Measurements from ENCODE around the gene NAA10. TPM values are rescaled to one million over a fixed set of nuclear protein-coding genes. Genes with fewer than 3 reads are reported as not detected.

Gene NAA10
- total and polyA plus RNA-seq, 7 donors: 57.4 to 128 (median 84.7) TPM

DNA sequence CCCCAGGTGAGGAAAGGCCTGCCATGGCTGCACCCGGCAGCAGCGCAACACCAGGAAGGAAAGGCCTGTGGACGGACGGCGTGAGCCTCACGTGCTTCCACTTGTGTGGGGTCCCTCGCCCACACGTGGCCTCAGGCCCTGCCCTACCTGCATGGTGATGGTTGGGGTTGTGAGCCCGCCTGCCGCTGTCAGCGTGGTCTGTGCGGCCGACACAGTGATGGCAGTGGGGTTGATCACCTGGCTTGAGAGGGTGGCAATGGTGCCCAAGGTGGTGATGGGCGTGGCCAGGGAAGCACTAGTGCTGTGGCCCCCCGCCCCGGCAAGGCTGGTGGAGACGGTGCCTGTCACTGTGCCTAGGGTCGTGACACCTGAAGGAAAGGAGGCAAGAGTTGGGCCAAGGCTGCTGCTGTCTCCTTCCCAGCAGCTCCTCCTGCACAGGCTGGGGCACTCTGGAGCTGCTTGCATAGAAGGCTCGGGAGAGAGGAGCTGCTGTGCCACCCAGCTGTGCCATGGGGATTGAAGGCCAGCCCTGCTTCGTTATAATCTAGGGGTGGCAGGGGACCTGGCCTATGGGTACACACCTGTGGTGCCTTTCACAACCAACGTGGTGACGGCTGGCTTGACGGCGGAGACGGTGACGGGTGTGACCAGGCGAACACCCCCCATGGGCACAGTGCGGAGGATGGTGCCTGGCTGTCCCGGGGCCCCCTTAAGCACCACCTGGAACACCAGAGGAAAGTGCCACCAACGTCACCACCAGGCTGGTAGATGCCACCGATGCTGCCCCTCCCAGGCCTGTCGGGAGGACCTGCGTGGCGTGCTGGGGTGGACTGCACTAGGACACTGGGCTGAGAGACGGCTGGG is 21.4 kb upstream of the NAA10 start:
- Histone ChIP-seq H3K36me3 (peaks cover 12 to 60% (median 32%) of the 10 kb centered on the region in 4 donors), H3K27ac (peak overlapping the region in 3 of 4 donors; percentile 69 to 87 (median 84)), H3K4me1 (peaks cover 0 to 44% (median 26%) of the 10 kb centered on the region in 4 donors), H3K4me3 (no peak overlapping the region), H3K27me3 (no peaks in the 10 kb centered on the region), H3K9me3 (no peaks in the 10 kb centered on the region)
- TF ChIP-seq, protein P1, sequence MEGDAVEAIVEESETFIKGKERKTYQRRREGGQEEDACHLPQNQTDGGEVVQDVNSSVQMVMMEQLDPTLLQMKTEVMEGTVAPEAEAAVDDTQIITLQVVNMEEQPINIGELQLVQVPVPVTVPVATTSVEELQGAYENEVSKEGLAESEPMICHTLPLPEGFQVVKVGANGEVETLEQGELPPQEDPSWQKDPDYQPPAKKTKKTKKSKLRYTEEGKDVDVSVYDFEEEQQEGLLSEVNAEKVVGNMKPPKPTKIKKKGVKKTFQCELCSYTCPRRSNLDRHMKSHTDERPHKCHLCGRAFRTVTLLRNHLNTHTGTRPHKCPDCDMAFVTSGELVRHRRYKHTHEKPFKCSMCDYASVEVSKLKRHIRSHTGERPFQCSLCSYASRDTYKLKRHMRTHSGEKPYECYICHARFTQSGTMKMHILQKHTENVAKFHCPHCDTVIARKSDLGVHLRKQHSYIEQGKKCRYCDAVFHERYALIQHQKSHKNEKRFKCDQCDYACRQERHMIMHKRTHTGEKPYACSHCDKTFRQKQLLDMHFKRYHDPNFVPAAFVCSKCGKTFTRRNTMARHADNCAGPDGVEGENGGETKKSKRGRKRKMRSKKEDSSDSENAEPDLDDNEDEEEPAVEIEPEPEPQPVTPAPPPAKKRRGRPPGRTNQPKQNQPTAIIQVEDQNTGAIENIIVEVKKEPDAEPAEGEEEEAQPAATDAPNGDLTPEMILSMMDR (IDR thresholded peaks at IDR 0.05): no peak
- TF ChIP-seq POLR2A (IDR thresholded peaks at IDR 0.05) (no peak), EP300 (IDR thresholded peaks at IDR 0.05) (no peak), POLR2AphosphoS5 (IDR thresholded peaks at IDR 0.05) (no peak)
- 88 to 92% methylated on average over 35 of the region's 35 CpGs for WGBS, 2 donors
- DNase-seq: no peak
- intact Hi-C loops (cut with DNase I): no loop called here

GRCh38 chrX:153955228-153955732 is 20.4 kb upstream of the NAA10 start:
- no peaks in the 10 kb centered on the region for H3K9me3 ChIP-seq
- no peak for DNase-seq
- 78 to 83% methylated on average over 12 of the region's 12 CpGs for WGBS, 2 donors
- H3K4me1 ChIP-seq: peaks cover 0 to 54% (median 31%) of the 10 kb centered on the region in 4 donors
- TF ChIP-seq, protein P1 (IDR thresholded peaks at IDR 0.05): no peak
- TF ChIP-seq EP300 (IDR thresholded peaks at IDR 0.05) (no peak), POLR2A (IDR thresholded peaks at IDR 0.05) (no peak), POLR2AphosphoS5 (IDR thresholded peaks at IDR 0.05) (no peak)
- H3K36me3 ChIP-seq: peaks cover 12 to 61% (median 35%) of the 10 kb centered on the region in 4 donors
- H3K27me3 ChIP-seq: no peaks in the 10 kb centered on the region
- H3K4me3 ChIP-seq: no peak overlapping the region
- intact Hi-C loops (cut with DNase I): no loop called here
- H3K27ac ChIP-seq: peak overlapping the region in 3 of 4 donors; percentile 84 to 87 (median 87)

DNA sequence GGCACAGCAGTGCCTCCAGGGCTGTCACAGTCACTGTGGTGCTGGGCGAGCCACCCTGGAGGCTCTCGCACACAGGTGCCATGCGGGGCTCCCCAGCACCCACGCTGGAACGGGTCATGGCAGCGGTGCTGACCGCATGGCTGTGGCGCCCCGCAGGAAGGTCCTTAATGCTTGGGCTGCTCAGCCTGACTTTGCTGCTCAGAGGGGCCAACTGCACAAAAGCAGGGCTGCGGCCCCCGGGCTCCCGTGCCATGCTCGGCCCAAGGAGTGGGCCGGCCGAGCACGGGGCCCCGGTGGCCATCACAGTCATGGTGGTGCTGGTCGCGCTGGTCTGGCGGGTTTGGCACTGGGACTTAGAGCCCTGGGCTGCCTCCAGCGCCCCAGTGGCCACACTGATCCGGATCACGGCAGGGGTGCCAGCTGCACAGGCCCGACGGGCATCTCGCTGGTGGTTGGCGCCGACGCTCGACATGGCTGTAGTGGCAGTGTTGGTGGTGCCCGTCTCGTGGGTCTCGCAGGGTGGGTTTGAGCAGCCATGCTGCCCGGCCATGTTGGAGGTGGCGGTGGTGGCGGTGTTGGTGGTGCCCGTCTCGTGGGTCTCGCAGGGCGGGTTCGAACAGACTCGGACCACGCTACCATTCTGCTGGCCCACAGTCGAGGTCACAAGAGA is 19.9 kb upstream of the NAA10 start:
- peak overlapping the region in 3 of 4 donors; percentile 33 to 44 (median 43) for H3K4me3 ChIP-seq
- WGBS, 2 donors: 94 to 95% methylated on average over 44 of the region's 44 CpGs
- TF ChIP-seq POLR2AphosphoS5 (IDR thresholded peaks at IDR 0.05): no peak
- TF ChIP-seq EP300 (IDR thresholded peaks at IDR 0.05): no peak
- TF ChIP-seq, protein P1 (IDR thresholded peaks at IDR 0.05): no peak
- no peak for TF ChIP-seq POLR2A (IDR thresholded peaks at IDR 0.05)

DNA sequence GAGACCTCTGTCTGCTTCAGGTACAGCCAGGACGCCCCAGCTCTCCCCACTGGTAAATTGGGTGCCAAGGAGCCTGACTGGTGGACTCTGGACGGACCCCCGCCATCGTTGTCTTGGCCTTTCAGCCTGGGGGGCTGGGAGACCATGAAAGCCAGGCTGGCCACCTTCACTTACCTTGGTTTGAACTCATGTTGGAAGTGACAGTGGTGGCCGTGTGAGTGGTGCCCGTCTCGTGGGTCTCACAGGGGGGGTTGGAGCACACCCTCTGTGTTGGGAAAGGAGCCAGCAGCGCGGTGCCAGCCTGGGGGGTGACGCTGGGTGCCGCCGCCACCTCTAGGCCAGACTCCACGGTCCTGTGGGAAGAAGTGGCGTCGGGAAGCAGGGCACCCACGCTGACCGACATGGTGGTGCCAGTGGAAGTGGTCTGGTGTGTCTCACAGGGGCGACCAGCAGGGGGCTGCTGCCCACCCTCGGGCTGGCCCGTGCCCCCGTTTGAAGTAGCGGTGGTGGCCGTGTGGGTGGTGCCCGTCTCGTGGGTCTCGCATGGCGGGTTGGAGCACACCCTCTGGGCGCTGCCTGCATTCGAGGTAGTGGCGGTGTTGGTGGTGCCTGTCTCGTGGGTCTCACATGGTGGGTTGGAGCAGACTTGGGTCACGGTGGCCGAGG is 19.2 kb upstream of the NAA10 start:
- intact Hi-C loops (cut with DNase I): loop anchor here (2.0 kb wide), 3 partner anchors 189 to 995 kb away; partner anchors contain the start of gene PLXNB3
- peaks cover 2 to 55% (median 28%) of the 10 kb centered on the region in 4 donors for H3K36me3 ChIP-seq
- TF ChIP-seq POLR2AphosphoS5 (IDR thresholded peaks at IDR 0.05): peak in 1 of 4 donors; percentile 3
- TF ChIP-seq EP300 (IDR thresholded peaks at IDR 0.05): no peak

More for the DNA sequence above, 19.9 kb upstream of the NAA10 start:
- Histone ChIP-seq H3K4me1 (peaks cover 0 to 59% (median 37%) of the 10 kb centered on the region in 4 donors), H3K27ac (peak overlapping the region; percentile 81 to 87 (median 86)), H3K36me3 (peaks cover 8 to 61% (median 32%) of the 10 kb centered on the region in 4 donors), H3K9me3 (no peaks in the 10 kb centered on the region), H3K27me3 (no peaks in the 10 kb centered on the region)
- DNase-seq: no peak
- intact Hi-C loops (cut with DNase I): no loop called here

More for the DNA sequence above, 19.2 kb upstream of the NAA10 start:
- H3K4me1 ChIP-seq: peaks cover 0 to 66% (median 44%) of the 10 kb centered on the region in 4 donors
- H3K27ac ChIP-seq: peak overlapping the region; percentile 81 to 87 (median 86)
- H3K27me3 ChIP-seq: no peaks in the 10 kb centered on the region
- peak overlapping the region; percentile 18 to 44 (median 38) for H3K4me3 ChIP-seq
- DNase-seq: no peak
- whole genome bisulfite sequencing, 2 donors: 81 to 86% methylated on average over 33 of the region's 33 CpGs
- H3K9me3 ChIP-seq: no peaks in the 10 kb centered on the region
